GM18907 (cell line): ENCODE results near the gene DUSP3.
A peak's percentile ranks its signal among the peaks of the same experiment; 100 is the strongest.
"Not testable (repeated sequence)": the region's sequence is repeated elsewhere in the genome, so short reads cannot be mapped to it uniquely, and the experiment has no call there.

Experiments
- ATAC-seq: cut with Tn5 transposase; IDR thresholded peaks from one replicate; pipeline ENCODE4 v1.9.1; 2021; ENCODE audit warnings: mild to moderate bottlenecking, moderate library complexity; ENCODE audit not compliant: unreplicated experiment

The DUSP3 gene

GRCh38 chr17:43801844-43802243 lies 23.1 kb upstream of the DUSP3 start:
- ATAC-seq, result no peak

GRCh38 chr17:43800736-43801135 lies 22.0 kb upstream of the DUSP3 start:
- ATAC-seq, result no peak

GRCh38 chr17:43799047-43799446 lies 20.3 kb upstream of the DUSP3 start:
- no peak for ATAC-seq

GRCh38 chr17:43798024-43798423 lies 19.2 kb upstream of the DUSP3 start:
- ATAC-seq, result not testable (repeated sequence)

GRCh38 chr17:43792668-43793067 lies 13.9 kb upstream of the DUSP3 start:
- not testable (repeated sequence) for ATAC-seq

GRCh38 chr17:43791589-43791988 lies 12.8 kb upstream of the DUSP3 start:
- no peak for ATAC-seq

GRCh38 chr17:43790311-43790940 lies 11.6 kb upstream of the DUSP3 start:
- no peak for ATAC-seq

GRCh38 chr17:43789482-43789881 lies 10.7 kb upstream of the DUSP3 start:
- ATAC-seq, result no peak

GRCh38 chr17:43788540-43788939 lies 9.8 kb upstream of the DUSP3 start:
- ATAC-seq, result no peak

- no peak for ATAC-seq
Observed at GRCh38 chr17:43787728-43788127, 9.0 kb upstream of the DUSP3 start.

GRCh38 chr17:43784628-43785101 lies 5.9 kb upstream of the DUSP3 start:
- no peak for ATAC-seq

- ATAC-seq, result no peak
Observed at GRCh38 chr17:43784068-43784467, 5.3 kb upstream of the DUSP3 start.

- ATAC-seq, result no peak
Observed at GRCh38 chr17:43782913-43783680, 4.3 kb upstream of the DUSP3 start.

GRCh38 chr17:43780135-43780534 lies 1.4 kb upstream of the DUSP3 start, which contains the start of gene CFAP97D1:
Gene CFAP97D1, plus strand, starts transcription at chr17:43780435. Its CDS starts 28 bp downstream, at chr17:43780463.
- ATAC-seq, result no peak

GRCh38 chr17:43779145-43780125 lies 658 bp upstream of the DUSP3 start:
- peak; percentile 16 for ATAC-seq

GRCh38 chr17:43774304-43775250 lies 4.2 kb downstream of the DUSP3 start:
- no peak for ATAC-seq

- no peak for ATAC-seq
Observed at GRCh38 chr17:43772877-43773648, 5.7 kb downstream of the DUSP3 start.

GRCh38 chr17:43771463-43771862 lies 7.3 kb downstream of the DUSP3 start:
- ATAC-seq, result no peak

GRCh38 chr17:43770957-43771356 lies 7.8 kb downstream of the DUSP3 start:
- ATAC-seq, result no peak
